ENCODE results near the gene SLX4IP.

SLX4IP gene

DNA sequence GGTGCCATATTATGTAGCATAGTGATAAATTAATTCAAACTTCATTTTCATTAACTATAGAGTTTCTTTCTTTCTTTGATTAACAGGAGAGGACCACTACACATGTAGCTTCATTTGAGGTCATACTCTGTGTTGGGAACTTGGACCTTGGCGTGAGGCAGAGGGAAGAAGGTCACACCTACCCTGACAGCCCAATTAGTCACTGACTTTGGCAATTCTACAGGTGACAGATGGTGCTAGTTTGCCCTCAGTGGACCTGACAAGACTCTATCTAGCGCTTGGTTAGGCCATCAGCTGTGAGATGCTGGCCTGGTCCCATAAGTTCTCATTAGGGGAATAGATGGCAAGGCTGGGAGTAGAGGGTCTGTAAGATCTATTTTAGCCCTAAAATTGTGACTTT is 14.2 kb downstream of the SLX4IP start:
- TF ChIP-seq RAD21 (IDR thresholded peaks at IDR 0.05; ENCODE audit: low read depth) (no peak), YY1 (IDR thresholded peaks at IDR 0.05; ENCODE audit: low read depth) (no peak), FOXM1 (IDR thresholded peaks at IDR 0.05; ENCODE audit: borderline replicate concordance, low read depth) (no peak)

GRCh38 chr20:10453241-10453640 is 18.1 kb downstream of the SLX4IP start:
- no peak for TF ChIP-seq TAF1 (IDR thresholded peaks at IDR 0.05; ENCODE audit: low read depth)
- TF ChIP-seq CEBPB (IDR thresholded peaks at IDR 0.05), result no peak
- no peak for TF ChIP-seq EGR1 (IDR thresholded peaks at IDR 0.05)
- no peak for TF ChIP-seq REST (IDR thresholded peaks at IDR 0.05; ENCODE audit: low read depth)
- no peak for TF ChIP-seq CREB1 (IDR thresholded peaks at IDR 0.05; ENCODE audit: low read depth)
- TF ChIP-seq FOXM1 (IDR thresholded peaks at IDR 0.05; ENCODE audit: borderline replicate concordance, low read depth), result no peak
- no peak for TF ChIP-seq ZBTB7A (IDR thresholded peaks at IDR 0.05; ENCODE audit: low read depth)
- TF ChIP-seq, protein P1, sequence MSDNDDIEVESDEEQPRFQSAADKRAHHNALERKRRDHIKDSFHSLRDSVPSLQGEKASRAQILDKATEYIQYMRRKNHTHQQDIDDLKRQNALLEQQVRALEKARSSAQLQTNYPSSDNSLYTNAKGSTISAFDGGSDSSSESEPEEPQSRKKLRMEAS (IDR thresholded peaks at IDR 0.05), result no peak
- TF ChIP-seq NFIC (IDR thresholded peaks at IDR 0.05), result no peak
- no peak for TF ChIP-seq RAD21 (IDR thresholded peaks at IDR 0.05; ENCODE audit: low read depth)
- TF ChIP-seq USF1 (IDR thresholded peaks at IDR 0.05), result no peak
- no peak for TF ChIP-seq EP300 (IDR thresholded peaks at IDR 0.05; ENCODE audit: borderline replicate concordance)
- no peak for TF ChIP-seq TEAD4 (IDR thresholded peaks at IDR 0.05)
- TF ChIP-seq TCF12 (IDR thresholded peaks at IDR 0.05; ENCODE audit: low read depth), result no peak
- no peak for TF ChIP-seq YY1 (IDR thresholded peaks at IDR 0.05; ENCODE audit: low read depth)

GRCh38 chr20:10454151-10454750 is 19.1 kb downstream of the SLX4IP start:
- no peak for TF ChIP-seq CREB1 (IDR thresholded peaks at IDR 0.05; ENCODE audit: low read depth)
- TF ChIP-seq RAD21 (IDR thresholded peaks at IDR 0.05; ENCODE audit: low read depth), result no peak
- no peak for TF ChIP-seq ZBTB7A (IDR thresholded peaks at IDR 0.05; ENCODE audit: low read depth)
- TF ChIP-seq EP300 (IDR thresholded peaks at IDR 0.05; ENCODE audit: borderline replicate concordance), result no peak
- TF ChIP-seq USF1 (IDR thresholded peaks at IDR 0.05), result no peak
- no peak for TF ChIP-seq EGR1 (IDR thresholded peaks at IDR 0.05)
- TF ChIP-seq, protein P1 (IDR thresholded peaks at IDR 0.05), result no peak
- no peak for TF ChIP-seq CEBPB (IDR thresholded peaks at IDR 0.05)
- no peak for TF ChIP-seq REST (IDR thresholded peaks at IDR 0.05; ENCODE audit: low read depth)
- TF ChIP-seq YY1 (IDR thresholded peaks at IDR 0.05; ENCODE audit: low read depth), result no peak
- no peak for TF ChIP-seq NFIC (IDR thresholded peaks at IDR 0.05)
- no peak for TF ChIP-seq TAF1 (IDR thresholded peaks at IDR 0.05; ENCODE audit: low read depth)

DNA sequence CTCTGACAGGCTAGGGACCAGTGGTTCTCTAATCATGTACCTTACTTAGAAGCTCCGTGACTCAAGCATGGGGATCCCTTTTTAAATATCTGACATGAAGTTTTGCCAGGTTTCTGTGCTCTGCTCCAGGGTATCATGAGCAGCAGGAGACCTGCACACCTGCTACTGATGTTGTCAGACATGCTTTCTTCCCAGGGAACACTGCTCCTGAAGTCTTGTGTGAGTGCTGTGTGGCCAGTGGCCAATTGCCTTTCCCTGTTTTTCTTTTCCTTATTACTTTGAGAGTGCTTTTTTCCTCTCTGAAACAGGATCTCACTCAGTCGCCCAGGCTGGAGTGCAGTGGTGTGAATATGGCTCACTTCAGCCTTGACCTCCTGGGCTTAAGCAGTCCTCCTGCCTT is 26.4 kb downstream of the SLX4IP start:
- TF ChIP-seq TAF1 (IDR thresholded peaks at IDR 0.05; ENCODE audit: low read depth) (no peak), EP300 (IDR thresholded peaks at IDR 0.05; ENCODE audit: borderline replicate concordance) (no peak), CEBPB (IDR thresholded peaks at IDR 0.05) (no peak), USF1 (IDR thresholded peaks at IDR 0.05) (no peak), TCF12 (IDR thresholded peaks at IDR 0.05; ENCODE audit: low read depth) (no peak), RAD21 (IDR thresholded peaks at IDR 0.05; ENCODE audit: low read depth) (no peak), CREB1 (IDR thresholded peaks at IDR 0.05; ENCODE audit: low read depth) (no peak), REST (IDR thresholded peaks at IDR 0.05; ENCODE audit: low read depth) (no peak), TEAD4 (IDR thresholded peaks at IDR 0.05) (no peak), ZBTB7A (IDR thresholded peaks at IDR 0.05; ENCODE audit: low read depth) (no peak), EGR1 (IDR thresholded peaks at IDR 0.05) (no peak), FOXM1 (IDR thresholded peaks at IDR 0.05; ENCODE audit: borderline replicate concordance, low read depth) (no peak), NFIC (IDR thresholded peaks at IDR 0.05) (no peak), YY1 (IDR thresholded peaks at IDR 0.05; ENCODE audit: low read depth) (no peak)
- TF ChIP-seq, protein P1 (IDR thresholded peaks at IDR 0.05), result no peak
